HG03280 (cell line): ENCODE measurements around the gene ERFL.
"Not testable (repeated sequence)": the region's sequence is repeated elsewhere in the genome, so short reads cannot be mapped to it uniquely, and the experiment has no call there.

ENCODE experiments used
- ATAC-seq: cut with Tn5 transposase; IDR thresholded peaks from one replicate; pipeline ENCODE4 v1.9.1; 2021; ENCODE audit warnings: mild to moderate bottlenecking, moderate library complexity; ENCODE audit not compliant: unreplicated experiment

ERFL gene

GRCh38 chr19:41914424-41914834 lies 13.8 kb downstream of the ERFL start:
- ATAC-seq, result not testable (repeated sequence)

- ATAC-seq, result no peak
These were observed 14.5 kb downstream of the ERFL start for GRCh38 chr19:41913538-41914423.

DNA sequence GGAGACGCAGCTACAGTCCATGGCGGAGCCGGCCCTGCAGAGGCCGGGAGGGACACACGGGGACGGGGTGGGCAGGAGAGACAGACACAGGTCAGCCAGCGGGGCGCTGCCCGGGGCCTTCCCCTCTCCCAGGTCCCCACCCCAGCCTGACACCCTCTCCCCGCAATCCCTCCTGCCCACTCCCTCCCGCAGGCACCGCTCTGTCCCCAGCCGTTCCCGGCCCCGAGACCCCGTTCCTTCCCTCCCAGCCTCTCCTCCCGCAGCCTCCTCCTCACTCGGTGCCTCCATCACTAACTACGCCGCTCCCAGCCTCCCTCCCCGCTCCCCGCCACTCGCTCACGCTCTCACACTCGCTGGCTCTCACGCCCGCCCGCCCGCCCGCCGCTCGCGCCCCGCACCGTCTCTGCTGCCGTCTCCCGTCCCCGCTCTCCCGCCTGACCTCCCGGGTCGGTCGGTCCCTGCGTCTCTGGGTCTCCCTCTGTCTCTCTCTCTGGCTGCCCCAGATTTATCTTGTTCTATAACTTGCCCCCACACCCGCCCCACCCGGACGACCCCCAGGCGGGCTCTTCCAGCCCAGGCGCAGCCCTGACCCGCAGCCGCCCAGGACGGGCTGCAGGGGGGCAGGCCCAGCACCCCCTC lies 15.2 kb downstream of the ERFL start:
- ATAC-seq, result no peak

- ATAC-seq, result no peak
These were observed 16.1 kb downstream of the ERFL start for GRCh38 chr19:41911889-41912731.

GRCh38 chr19:41910992-41911888 lies 17.0 kb downstream of the ERFL start:
- no peak for ATAC-seq

DNA sequence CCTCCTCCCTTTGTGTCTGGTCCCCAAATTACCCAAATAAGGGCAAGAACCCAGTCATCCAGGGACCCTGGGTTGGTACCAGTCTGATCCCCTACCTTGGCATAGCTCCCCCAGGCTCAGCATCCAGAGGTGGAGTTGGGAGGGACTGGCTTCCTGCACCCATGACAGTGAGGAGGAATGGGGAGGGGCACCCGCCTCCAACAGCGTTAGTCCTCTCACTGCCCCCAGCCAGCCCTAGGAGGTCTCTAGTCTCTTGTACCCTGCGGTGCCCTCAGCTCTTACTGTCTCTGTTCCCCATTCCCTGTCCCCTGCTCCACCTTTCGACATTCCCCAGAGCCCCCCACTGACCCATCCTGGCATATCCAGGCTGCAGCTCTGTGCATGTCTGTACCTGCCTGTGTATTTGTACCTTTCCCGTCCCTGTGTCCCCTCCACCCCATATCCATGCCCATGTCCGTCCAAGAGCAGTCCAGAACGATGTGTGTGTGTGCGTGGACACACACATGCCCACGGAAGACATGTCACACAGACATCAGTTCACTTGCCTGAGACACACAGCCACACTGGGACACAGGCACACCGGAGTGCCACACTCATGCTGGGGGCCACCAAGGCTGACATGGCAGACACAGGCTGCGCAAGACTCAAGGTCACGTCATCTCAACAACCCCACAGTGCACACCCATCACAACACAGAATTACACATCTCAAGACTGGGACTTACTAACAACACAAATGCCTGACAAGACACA lies 17.8 kb downstream of the ERFL start:
- ATAC-seq, result no peak

GRCh38 chr19:41909706-41910105 lies 18.5 kb downstream of the ERFL start:
- ATAC-seq, result no peak

GRCh38 chr19:41908724-41909464 lies 19.4 kb downstream of the ERFL start:
- no peak for ATAC-seq

- ATAC-seq, result no peak
These were observed 20.1 kb downstream of the ERFL start for GRCh38 chr19:41907994-41908615.

- no peak for ATAC-seq
These were observed 21.2 kb downstream of the ERFL start for GRCh38 chr19:41906916-41907680.

DNA sequence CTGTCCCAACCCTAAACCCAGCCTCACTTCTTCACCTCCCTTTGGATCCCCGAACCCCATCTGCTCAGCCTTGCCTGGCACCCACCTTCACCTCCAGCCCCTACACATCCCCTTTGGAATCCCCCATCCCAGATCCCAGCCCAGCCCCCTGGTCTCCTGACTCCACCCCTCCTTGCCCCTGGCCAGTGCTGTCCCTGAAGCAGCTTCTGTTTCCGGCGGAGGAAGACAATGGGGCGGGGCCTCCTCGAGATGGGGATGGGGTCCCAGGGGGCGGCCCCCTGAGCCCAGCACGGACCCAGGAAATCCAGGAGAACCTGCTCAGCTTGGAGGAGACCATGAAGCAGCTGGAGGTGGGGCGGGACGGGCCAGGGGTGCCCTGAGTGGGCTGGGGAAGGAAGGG lies 22.0 kb downstream of the ERFL start:
- no peak for ATAC-seq

GRCh38 chr19:41905273-41906002 lies 22.8 kb downstream of the ERFL start:
- no peak for ATAC-seq

GRCh38 chr19:41904118-41904870 lies 24.0 kb downstream of the ERFL start:
- ATAC-seq, result no peak

GRCh38 chr19:41903193-41903953 lies 24.9 kb downstream of the ERFL start:
- no peak for ATAC-seq

- no peak for ATAC-seq
These were observed 25.7 kb downstream of the ERFL start for GRCh38 chr19:41902594-41902993.
